Peyer's patch (tissue), 4 donors: Measurements from ENCODE around the gene ZNF71. TPM values are rescaled to one million over a fixed set of nuclear protein-coding genes. Genes with fewer than 3 reads are reported as not detected.

Source experiments
- DNase-seq, 3 donors: peaks; one replicate each; pipeline ENCODE4 v3.0.0-alpha.2; 2017 to 2019
- H3K27ac ChIP-seq, 4 donors: fragments of 200-600 bp; sonication (generic); one replicate each; pipeline ENCODE4 v1.5.1; 2016 to 2019
- H3K27me3 ChIP-seq, 2 donors: fragments of 200-600 bp; sonication (generic); one replicate each; pipeline ENCODE4 v1.5.1; 2019
- H3K36me3 ChIP-seq, 3 donors: fragments of 200-600 bp; sonication (generic); one replicate each; pipeline ENCODE4 v1.5.1; 2016 to 2019
- H3K4me1 ChIP-seq, 4 donors: fragments of 200-600 bp; sonication (generic); one replicate each; pipeline ENCODE4 v1.5.1; 2016 to 2019
- H3K4me3 ChIP-seq, 4 donors: fragments of 200-600 bp; sonication (generic); 1 replicate in 3 of 4; 2 replicates in 1 of 4; pipeline ENCODE4 v1.5.1; 2016 to 2019; ENCODE audit warnings: mild to moderate bottlenecking in 1 of 4
- H3K9me3 ChIP-seq, 4 donors: fragments of 200-600 bp; sonication (generic); one replicate each; pipeline ENCODE4 v1.5.1; 2016 to 2019; ENCODE audit warnings: mild to moderate bottlenecking in 1 of 4
- POLR2A ChIP-seq, 2 donors: fragments of 450-650 bp; IDR thresholded peaks; one replicate each; pipeline ENCODE4 v1.5.1; 2017; ENCODE audit warnings: antibody characterized with exemption in 2 of 2, mild to moderate bottlenecking in 2 of 2, moderate library complexity in 2 of 2
- total RNA-seq, 4 donors: library from RNA; depleted of rRNA; stranded (reverse); fragments of >200 nt; gene quantifications; one replicate each; pipeline ENCODE4 v1.1.0, GENCODE V29; 2016
- TF ChIP-seq, protein P1 (sequence below), 6 experiments: fragments of 450-650 bp in 4 of 6; fragments of 200-600 bp in 2 of 6; sonication (generic) in 1 of 6; IDR thresholded peaks; one replicate each; pipeline ENCODE4 v1.5.1; 2017 to 2019; ENCODE audit warnings: antibody characterized with exemption in 6 of 6, mild to moderate bottlenecking in 3 of 6, moderate library complexity in 1 of 6

ZNF71 gene
- total RNA-seq, 4 donors from 2014 or later, result 3.0 to 7.5 (median 6.8) TPM

DNA sequence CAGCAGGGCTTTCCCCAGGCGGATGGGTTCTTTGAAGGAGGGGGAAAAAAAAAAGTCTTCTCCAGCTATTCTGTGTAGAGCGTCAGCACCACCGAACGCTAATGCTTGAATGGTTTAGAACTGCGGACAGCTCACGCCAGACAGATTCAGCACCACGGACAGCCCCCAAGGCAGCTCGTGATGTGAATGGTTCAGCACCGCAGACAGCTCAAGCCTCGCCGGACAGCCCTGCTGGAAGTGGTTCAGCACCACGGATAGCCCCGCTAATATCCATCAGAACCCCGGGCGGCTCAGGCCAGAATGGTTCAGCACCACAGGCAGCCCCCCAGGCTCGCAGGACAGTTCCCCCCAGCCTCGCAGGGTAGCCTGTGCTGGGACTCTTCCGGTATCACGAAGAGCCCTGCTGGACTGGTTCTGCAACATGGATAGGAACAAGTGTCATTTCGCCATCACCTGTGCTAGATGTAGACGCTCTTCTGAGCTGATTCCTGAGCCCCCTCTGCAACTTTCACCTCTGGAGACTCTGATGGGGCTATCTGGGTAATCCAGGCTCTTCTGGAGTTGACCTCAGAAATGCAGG, 43.0 kb downstream of the ZNF71 start:
- no peak for DNase-seq
- TF ChIP-seq, protein P1, sequence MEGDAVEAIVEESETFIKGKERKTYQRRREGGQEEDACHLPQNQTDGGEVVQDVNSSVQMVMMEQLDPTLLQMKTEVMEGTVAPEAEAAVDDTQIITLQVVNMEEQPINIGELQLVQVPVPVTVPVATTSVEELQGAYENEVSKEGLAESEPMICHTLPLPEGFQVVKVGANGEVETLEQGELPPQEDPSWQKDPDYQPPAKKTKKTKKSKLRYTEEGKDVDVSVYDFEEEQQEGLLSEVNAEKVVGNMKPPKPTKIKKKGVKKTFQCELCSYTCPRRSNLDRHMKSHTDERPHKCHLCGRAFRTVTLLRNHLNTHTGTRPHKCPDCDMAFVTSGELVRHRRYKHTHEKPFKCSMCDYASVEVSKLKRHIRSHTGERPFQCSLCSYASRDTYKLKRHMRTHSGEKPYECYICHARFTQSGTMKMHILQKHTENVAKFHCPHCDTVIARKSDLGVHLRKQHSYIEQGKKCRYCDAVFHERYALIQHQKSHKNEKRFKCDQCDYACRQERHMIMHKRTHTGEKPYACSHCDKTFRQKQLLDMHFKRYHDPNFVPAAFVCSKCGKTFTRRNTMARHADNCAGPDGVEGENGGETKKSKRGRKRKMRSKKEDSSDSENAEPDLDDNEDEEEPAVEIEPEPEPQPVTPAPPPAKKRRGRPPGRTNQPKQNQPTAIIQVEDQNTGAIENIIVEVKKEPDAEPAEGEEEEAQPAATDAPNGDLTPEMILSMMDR (IDR thresholded peaks at IDR 0.05), result no peak
- TF ChIP-seq POLR2A (IDR thresholded peaks at IDR 0.05), result no peak
- H3K27ac ChIP-seq, result no peak overlapping the region
- H3K36me3 ChIP-seq, result no peaks in the 10 kb centered on the region
- no peaks in the 10 kb centered on the region for H3K27me3 ChIP-seq
- no peak overlapping the region for H3K4me3 ChIP-seq
- no peaks in the 10 kb centered on the region for H3K4me1 ChIP-seq
- peaks cover 0 to 22% (median 5%) of the 10 kb centered on the region in 4 donors for H3K9me3 ChIP-seq

DNA sequence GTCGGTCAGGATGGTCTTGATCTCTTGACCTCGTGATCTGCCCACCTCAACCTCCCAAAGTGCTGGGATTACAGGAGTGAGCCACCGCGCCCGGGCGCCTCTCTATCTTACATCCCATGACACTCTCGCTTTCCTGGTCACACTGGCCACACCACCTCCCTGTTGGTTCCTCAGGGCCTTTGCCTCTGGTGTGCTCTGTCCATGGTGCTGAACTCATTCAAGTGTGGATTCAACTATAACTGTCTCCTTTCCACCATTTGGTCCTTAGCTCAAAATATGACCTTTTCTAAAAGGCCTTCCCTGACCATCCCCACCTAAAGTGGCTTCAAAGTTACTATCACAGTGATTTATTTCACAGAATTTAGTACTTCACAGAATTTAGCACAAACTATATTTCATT, 44.1 kb downstream of the ZNF71 start:
- no peak for DNase-seq
- H3K27me3 ChIP-seq, result peaks cover 0 to 4% of the 10 kb centered on the region in 2 donors

DNA sequence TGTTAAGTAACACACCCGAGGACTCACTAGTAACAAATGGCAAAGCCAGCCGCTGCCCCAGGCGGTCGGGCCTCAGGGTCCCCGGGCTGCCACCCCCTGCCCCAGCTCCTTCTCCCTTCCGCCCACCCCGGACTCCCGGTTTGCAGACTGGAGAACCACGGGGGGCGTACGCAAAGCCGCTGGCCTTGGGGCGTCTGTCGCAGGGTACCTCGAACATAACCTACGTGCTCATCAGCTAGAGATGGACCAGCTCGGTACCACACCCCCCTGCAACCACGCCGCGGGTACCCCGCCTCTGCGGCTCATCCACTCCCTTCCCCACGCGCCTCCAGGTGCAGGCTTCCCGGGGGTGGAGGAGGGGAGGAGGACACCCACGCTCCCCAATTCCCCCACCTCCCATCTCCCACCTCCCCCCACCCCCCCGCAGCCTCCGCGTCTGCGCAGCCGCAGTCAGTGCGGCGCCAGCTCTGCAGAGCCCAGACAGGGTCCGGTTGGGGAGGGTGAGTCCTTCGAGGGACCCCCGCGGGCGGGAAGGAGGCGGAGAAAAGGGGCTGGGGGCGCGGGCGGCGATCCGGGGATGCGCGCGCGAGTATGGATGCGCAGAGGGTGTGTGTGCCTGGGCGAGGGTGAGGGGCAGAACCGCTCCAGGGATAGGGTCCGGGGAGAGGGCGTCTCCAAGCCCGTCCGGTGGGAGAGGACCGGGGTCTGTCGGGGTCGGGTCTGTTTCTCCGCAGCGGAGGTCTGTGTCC, 47.8 kb downstream of the ZNF71 start, which contains the start of gene SMIM17:
Gene SMIM17 (plus strand): TSS at position 449 of the 749 bp plus-strand sequence. CDS start 2,509 bp downstream, outside the sequence.
- TF ChIP-seq POLR2A (IDR thresholded peaks at IDR 0.05), result no peak
- TF ChIP-seq, protein P1 (IDR thresholded peaks at IDR 0.05), result no peak

More for the DNA sequence above, 44.1 kb downstream of the ZNF71 start:
- Histone ChIP-seq H3K4me1 (no peaks in the 10 kb centered on the region), H3K36me3 (no peaks in the 10 kb centered on the region), H3K4me3 (no peak overlapping the region), H3K9me3 (peaks cover 0 to 19% (median 7%) of the 10 kb centered on the region in 4 donors), H3K27ac (no peak overlapping the region)
- TF ChIP-seq POLR2A (IDR thresholded peaks at IDR 0.05), result no peak
- TF ChIP-seq, protein P1 (IDR thresholded peaks at IDR 0.05), result no peak

DNA sequence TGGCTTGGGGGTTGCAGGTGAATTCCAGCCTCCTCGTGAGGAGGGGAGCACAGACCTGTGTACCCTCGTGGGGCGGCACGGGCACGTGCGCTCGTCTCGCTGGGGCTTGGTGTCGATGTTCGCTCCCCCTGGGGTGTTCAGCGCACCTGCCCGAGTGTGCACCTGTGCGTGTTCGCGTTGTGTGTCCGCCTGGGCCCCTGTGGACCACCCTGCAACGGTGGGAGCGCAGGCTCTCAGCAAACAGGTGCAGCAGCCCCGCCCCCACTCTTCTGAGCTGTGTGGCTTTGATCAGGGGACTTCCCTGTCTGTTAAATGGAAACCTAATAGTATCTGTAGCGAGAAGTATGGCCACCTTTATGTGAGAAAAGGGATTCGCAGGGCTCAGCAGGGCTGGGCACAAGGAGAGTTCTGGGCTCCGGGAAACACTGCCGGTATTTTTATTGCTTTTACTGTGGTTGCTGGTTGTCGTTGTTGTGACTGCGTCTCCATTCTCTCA, 48.4 kb downstream of the ZNF71 start:
- H3K4me1 ChIP-seq, result no peaks in the 10 kb centered on the region
- H3K27ac ChIP-seq, result no peak overlapping the region
- no peaks in the 10 kb centered on the region for H3K36me3 ChIP-seq
- H3K4me3 ChIP-seq, result no peak overlapping the region
- H3K9me3 ChIP-seq, result peaks cover 0 to 19% (median 4%) of the 10 kb centered on the region in 4 donors
- TF ChIP-seq POLR2A (IDR thresholded peaks at IDR 0.05), result no peak
- TF ChIP-seq, protein P1 (IDR thresholded peaks at IDR 0.05), result no peak
- DNase-seq, result no peak
- H3K27me3 ChIP-seq, result peaks cover 0 to 4% of the 10 kb centered on the region in 2 donors

More for the DNA sequence above, 47.8 kb downstream of the ZNF71 start, which contains the start of gene SMIM17:
- peaks cover 0 to 25% (median 4%) of the 10 kb centered on the region in 4 donors for H3K9me3 ChIP-seq
- no peak for DNase-seq
- no peak within 1 kb of the TSS for H3K4me3 ChIP-seq
- no peak within 1 kb of the TSS for H3K27ac ChIP-seq
- H3K36me3 ChIP-seq, result no peaks in the 10 kb centered on the region
- H3K27me3 ChIP-seq, result peaks cover 0 to 4% of the 10 kb centered on the region in 2 donors
- H3K4me1 ChIP-seq, result no peaks in the 10 kb centered on the region

DNA sequence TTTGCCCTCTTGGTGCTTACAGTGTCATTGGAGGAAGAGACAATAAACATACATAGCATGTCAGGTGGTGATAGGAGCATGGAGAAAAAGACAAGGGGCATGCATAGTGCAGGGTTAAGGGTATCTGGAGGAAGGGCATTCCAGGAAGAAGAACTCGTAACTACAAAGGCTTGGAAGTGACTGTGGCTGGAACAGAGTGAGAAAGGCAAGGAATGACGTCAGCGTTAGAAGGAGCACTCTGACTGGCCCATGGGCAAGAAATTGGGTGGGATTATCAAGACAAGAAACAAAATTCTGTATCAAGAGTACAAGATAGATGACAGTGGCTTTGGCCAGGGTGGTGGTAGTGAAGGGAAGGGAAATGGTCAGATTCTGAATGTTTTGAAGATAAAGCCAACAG, 59.0 kb downstream of the ZNF71 start:
- DNase-seq, result no peak
- no peak for TF ChIP-seq POLR2A (IDR thresholded peaks at IDR 0.05)
- TF ChIP-seq, protein P1 (IDR thresholded peaks at IDR 0.05), result no peak
- Histone ChIP-seq H3K4me1 (no peaks in the 10 kb centered on the region), H3K27ac (no peak overlapping the region), H3K36me3 (no peaks in the 10 kb centered on the region), H3K27me3 (no peaks in the 10 kb centered on the region), H3K9me3 (peaks cover 0 to 5% (median 0%) of the 10 kb centered on the region in 4 donors), H3K4me3 (no peak overlapping the region)
